Liver (tissue), 3 donors: ENCODE results near the gene PGR.

Experiments
- ATF3 ChIP-seq: IDR thresholded peaks from 2 replicates; pipeline ENCODE4 v1.6.1; 2016; ENCODE audit warnings: antibody characterized with exemption
- CTCF ChIP-seq: fragments of 150-350 bp; IDR thresholded peaks from 2 replicates; pipeline ENCODE4 v1.5.1; 2017; ENCODE audit warnings: improper control_type of control experiment, low read depth, low read length; ENCODE audit not compliant: missing input control
- FOXA1 ChIP-seq: IDR thresholded peaks from 2 replicates; pipeline ENCODE4 v1.6.1; 2016; ENCODE audit warnings: antibody characterized with exemption
- GABPA ChIP-seq, 2 donors: IDR thresholded peaks in 1 of 2; conservative IDR thresholded peaks in 1 of 2; 2 replicates each; pipeline ENCODE4 v1.6.1; 2016; ENCODE audit warnings: antibody characterized with exemption in 2 of 2, mild to moderate bottlenecking in 1 of 2, moderate library complexity in 1 of 2
- JUND ChIP-seq, 2 donors: IDR thresholded peaks; 2 replicates each; pipeline ENCODE4 v1.6.1; 2016; ENCODE audit warnings: antibody characterized with exemption in 2 of 2
- MAX ChIP-seq: IDR thresholded peaks from 2 replicates; pipeline ENCODE4 v1.6.1; 2016; ENCODE audit warnings: antibody characterized with exemption
- RAD21 ChIP-seq, 2 donors: IDR thresholded peaks; 2 replicates each; pipeline ENCODE4 v1.6.1; 2016; ENCODE audit warnings: antibody characterized with exemption in 2 of 2, mild to moderate bottlenecking in 2 of 2
- REST ChIP-seq: IDR thresholded peaks from 2 replicates; pipeline ENCODE4 v1.6.1; 2016; ENCODE audit warnings: antibody characterized with exemption, mild to moderate bottlenecking
- TAF1 ChIP-seq: conservative IDR thresholded peaks from 2 replicates; pipeline ENCODE4 v1.6.1; 2016; ENCODE audit warnings: antibody characterized with exemption, mild to moderate bottlenecking
- YY1 ChIP-seq: IDR thresholded peaks from 2 replicates; pipeline ENCODE4 v1.6.1; 2016; ENCODE audit warnings: antibody characterized with exemption, mild to moderate bottlenecking
- donor health status: healthy.
- donor health status: healthy.

- TF ChIP-seq CTCF (no peak), GABPA (IDR thresholded peaks at IDR 0.05 in 1 of 2, conservative IDR thresholded peaks at IDR 0.05 in 1 of 2) (no peak), MAX (no peak), REST (no peak), ATF3 (no peak), FOXA1 (no peak), TAF1 (no peak), JUND (IDR thresholded peaks at IDR 0.05) (no peak), YY1 (no peak), RAD21 (IDR thresholded peaks at IDR 0.05) (no peak)
Measured at GRCh38 chr11:100999756-101000155, 129.9 kb downstream of the PGR start.
